Measurements from ENCODE around the gene KIF26B.

DNA sequence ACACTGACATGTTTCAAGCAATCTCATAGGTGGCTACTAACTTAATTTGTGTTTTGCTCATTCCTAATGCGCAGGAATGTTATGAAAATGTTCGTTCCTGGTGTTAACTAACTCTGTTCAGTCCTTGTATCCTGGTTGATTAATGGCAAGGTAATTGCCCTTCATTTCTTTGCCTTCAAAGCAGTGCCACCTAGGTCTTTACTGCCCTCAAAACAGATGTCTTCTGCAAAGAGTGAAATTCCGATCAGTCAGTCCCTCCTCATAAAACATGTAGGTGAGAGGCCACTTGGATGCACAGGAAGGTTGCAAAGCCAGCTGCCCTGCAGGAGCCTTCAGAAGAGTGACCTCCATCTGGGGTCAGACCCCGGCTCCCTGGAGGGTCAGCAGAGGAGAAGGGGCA is 179.4 kb downstream of the KIF26B start:
- TF ChIP-seq, protein P1, sequence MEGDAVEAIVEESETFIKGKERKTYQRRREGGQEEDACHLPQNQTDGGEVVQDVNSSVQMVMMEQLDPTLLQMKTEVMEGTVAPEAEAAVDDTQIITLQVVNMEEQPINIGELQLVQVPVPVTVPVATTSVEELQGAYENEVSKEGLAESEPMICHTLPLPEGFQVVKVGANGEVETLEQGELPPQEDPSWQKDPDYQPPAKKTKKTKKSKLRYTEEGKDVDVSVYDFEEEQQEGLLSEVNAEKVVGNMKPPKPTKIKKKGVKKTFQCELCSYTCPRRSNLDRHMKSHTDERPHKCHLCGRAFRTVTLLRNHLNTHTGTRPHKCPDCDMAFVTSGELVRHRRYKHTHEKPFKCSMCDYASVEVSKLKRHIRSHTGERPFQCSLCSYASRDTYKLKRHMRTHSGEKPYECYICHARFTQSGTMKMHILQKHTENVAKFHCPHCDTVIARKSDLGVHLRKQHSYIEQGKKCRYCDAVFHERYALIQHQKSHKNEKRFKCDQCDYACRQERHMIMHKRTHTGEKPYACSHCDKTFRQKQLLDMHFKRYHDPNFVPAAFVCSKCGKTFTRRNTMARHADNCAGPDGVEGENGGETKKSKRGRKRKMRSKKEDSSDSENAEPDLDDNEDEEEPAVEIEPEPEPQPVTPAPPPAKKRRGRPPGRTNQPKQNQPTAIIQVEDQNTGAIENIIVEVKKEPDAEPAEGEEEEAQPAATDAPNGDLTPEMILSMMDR (IDR thresholded peaks at IDR 0.05): no peak
- TF ChIP-seq POLR2A (IDR thresholded peaks at IDR 0.05): no peak
